Kidney capillary endothelial cell (primary cell): ENCODE results near the gene MAGI2.

Experiments
- DNase-seq: peaks from one replicate; pipeline ENCODE4 v3.0.0-alpha.2; 2018; ENCODE audit warnings: low spot score

The MAGI2 gene

DNA sequence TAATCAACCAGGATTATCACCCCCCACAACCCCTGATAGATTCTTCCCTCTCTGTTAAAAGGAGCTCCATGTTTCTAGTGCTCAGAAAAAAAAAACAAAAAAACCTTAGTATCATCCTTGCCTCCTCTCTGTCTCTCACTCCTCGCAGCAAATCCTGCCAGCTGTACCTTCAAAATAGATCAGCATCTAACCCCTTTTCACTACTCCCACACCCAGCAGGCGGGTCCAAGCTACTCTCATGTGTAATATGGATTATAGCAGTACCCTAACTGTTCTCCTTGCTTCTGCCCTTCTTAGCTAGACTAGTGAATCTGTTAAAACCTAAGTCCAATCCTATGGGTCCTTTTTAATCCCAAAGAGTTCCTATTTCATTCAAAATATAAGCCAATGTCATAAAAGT, 667.4 kb downstream of the MAGI2 start:
- no peak for DNase-seq

DNA sequence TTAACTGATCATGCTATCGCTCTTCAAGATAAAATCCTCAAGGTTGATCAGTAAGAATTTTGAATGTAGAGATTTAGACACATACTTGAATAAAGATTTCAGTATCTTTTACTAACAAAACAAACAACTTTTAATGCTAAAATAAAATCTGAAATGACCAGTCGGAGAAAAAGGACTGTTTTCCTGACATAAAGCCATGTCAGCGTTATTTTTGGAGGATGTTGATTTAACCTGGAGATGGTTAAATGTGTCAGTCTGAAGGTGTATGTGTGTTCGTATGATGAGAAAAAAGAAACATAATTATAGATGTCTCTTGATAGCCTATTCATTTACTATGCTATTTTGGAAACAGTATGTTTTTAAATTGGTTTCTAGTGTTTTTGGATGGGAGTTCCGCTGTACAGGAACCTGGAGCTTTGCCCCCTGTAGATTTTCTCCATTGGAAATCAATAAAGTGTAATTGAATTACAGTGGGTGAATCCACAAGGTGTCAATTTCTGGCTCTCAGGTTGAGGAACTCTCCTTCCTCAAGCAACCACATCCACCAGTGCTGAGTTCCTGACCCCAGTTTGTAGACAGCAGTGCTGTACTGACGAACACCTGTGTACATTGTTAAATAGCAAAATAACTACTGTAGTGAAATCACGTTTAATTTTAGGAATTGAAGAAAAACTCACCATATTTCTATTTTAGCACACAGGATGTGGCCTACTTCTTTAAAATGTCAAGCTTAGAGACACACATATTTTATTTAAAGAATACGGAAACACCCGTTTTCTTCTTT, 670.1 kb downstream of the MAGI2 start:
- DNase-seq = no peak

DNA sequence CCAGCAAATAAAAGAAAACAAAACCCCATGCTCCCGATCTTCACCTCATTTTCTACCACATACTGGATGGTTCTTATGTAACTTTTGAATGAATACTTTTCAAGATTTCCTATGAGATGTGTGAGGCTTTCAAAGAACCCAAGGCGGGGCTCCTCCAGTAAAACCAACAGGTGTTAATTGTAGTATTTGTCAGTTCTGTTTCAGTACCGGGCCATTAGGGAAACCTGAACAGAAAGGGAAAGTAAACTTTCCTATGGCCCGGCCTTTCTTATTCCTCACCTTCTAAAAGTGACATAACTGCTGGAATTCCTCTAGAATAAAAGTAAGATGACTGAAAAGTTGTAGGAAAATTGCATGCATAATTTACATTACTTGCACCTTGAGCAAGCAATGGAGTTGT, 672.9 kb downstream of the MAGI2 start:
- no peak for DNase-seq

DNA sequence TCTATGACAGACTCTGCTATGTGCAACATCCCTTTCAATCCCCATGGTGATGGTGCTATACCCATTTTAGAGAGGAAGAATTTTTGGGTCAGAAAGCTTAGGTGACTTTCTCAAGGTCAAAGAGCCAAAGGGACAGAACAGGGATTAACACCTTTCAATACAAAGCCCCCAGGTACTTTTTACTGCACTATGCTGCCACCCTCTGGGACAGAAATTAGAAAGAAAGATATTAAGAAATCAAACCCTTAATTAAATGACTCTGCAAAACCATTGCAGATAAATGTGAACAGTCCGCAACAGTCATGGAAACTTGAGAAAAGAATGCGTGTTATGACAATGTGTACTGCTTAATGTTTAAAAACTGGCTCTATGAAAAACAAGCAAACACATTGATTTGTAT, 673.7 kb downstream of the MAGI2 start:
- DNase-seq = no peak

DNA sequence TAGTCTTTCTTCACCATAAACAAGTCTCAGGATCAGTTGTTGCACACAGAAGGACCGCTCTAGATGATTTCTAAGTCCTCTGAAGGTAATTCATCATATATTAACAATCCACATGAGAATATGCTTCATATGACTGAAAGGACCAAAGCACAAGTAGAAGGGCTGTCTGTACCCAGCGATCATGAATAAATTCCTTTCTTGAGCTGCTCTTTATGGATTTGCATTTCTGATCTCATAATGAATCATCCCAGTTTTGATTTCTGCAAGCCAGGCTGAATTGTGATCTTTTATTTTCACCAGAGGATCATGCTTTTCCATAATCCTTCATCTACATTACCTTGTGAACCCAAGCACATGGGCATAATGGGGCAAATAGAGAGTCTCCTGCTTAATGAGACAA, 675.6 kb downstream of the MAGI2 start:
- no peak for DNase-seq

DNA sequence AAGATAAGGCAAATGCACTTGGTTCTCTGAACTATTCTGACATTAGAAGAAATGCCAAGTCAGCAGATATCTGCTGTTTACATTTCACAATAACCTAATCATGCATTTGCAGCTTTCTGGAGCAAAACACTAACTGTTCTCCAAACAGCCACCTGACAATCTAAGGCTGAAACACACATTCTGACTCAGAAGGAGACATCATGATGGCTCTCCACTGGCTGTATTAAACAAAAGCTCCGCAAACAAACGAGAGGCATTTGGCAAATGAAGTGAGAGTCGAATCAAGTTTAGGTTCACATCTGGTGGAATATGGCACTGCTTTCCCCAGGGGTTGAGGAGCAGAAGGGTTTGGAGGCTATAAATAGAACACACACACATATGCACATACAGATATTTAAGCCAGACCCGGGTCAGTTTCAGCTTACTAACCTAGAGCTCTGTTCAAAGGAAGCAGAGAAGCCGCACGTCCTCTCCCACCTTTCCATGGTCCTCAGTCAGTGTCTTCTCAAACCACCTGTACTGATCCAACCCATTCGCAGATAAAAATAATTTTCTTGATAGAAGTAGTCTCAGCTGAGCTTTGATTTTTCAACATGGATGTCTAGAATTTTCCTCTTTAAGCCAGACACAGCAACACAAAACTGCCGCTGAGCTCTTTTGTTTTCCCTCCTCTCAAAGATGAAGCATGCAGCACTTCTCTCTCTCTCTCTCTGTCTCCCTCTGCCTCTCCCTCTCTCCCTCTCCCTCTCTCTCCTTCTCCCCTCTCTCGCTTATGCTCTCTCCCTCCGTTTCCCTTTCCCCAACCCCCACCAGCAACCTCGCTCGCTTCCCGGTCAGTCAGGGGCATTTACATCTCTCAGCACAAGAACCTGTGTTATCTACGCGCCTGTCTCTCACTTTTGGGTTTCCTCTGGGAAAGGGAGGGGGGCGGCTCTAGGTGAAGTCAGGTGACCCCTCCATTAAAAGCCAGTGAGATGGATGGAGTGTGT, 682.8 kb downstream of the MAGI2 start:
- no peak for DNase-seq

DNA sequence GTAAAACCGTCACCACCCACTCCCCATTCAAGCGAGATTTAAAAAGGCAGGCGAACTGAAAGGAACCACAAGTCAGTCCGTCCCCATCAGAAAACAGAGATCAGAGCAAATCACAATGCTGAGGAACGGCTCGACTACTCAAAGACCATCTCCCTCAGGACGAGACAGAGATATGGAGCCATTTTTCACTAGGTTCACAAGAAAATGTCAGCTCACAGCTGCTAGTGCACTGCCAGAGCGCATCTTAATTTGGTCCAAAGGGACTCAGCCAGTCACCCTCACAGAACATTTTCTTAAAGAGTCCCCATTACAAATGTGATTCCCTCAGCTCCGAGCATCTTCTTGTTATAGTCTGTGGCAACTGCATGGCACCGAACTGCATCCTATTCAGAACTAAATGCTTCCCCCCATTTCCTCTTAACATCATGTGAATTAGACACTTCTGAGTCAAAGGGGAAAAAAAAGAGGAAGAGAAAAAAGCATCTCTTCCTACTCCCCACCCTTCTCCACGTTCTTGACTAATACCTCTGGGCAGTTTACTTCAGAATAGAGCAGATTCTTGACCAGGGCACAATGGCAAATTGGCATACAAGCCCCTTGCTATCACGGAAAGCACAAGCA, 683.9 kb downstream of the MAGI2 start:
- no peak for DNase-seq

DNA sequence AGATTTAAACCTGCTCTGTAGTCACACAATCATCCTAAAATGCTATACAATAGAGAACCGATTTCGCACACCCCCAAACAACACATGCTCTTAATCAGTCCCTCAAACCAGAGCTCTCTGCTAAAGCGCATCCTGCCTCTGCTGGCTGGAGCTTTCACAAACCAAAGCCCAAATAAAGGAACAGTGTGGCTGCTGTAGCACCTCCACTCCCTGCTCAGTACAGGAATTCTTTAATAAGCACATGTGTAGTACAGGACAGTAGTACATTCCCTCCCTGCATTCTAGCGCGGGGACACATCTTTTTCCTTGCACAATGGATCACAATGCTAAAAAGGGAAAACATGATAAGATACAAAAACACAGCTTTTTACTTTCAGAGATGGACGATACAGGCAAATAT, 684.6 kb downstream of the MAGI2 start:
- DNase-seq = no peak

DNA sequence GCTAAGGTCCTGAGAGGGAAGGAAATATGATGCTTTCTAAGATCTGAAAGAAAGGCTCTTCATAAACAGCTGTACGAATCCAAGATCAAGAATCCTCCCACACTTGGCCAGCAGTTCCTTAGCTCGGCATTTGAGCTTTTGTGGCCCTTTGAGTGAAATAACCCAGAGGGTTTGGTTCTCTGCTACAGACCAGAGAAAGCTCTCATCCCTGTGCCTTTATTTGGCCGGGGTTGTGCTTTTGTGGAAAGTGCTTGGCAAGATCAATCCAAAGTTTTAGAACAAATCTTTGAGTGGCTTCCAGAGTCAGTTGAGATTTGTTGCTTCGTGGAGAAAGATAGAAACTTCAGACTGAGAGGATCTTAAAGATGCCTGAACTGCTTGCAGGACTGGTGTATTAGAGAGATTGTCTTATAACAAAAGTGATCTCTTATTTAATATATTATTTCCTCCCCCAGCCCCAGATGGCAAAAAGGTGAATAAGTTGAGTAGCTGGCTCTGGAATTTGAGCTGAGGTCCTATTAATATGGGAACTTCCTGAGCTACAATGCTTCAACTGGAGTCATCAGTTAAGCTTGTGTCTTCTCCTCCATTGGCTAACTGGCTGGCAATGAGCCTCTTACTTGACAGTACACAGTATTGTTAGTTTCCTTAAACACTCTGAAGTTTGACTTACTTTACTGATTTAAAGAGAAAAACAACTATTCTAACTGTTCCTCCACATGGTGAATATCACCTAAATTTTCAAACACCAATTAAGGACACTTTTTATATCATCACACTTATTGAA, 687.3 kb downstream of the MAGI2 start:
- DNase-seq = no peak

DNA sequence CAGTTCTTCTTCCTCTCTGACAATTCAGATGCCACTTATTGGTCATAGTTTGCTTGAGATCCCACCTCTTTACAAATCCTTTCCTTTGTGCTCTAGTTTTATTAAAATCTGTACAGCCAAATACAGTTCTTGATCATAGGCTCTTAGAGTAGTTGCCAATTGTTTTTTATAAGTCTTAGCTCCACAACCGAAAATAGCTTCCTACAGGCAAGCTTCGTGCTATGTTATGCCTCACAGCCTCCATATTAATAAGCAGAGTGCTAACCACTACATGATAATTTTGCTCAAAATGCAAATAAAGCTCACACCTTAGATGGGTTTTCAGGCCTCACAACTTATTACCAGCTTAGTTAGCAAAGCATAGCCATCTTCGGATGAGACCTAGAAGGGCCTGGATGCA, 688.9 kb downstream of the MAGI2 start:
- DNase-seq = no peak

DNA sequence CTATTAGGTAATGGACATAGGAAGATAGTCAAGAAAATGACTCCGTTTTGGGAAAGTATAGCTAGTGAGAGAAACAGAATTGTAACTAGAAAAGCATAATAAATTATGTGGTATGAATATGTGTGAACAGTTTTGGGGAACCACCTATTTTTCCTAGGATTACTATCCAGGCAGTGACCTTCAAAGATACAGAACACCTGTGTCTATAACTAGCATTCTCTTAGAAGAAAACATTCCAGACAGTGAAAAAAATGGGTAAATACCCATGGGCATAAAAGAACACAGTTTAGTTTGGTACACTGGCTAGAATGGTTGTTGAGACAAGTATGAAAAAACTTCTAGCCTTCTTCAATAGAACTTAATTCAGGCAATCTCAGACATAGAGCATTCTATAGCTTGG, 690.8 kb downstream of the MAGI2 start:
- DNase-seq = no peak

DNA sequence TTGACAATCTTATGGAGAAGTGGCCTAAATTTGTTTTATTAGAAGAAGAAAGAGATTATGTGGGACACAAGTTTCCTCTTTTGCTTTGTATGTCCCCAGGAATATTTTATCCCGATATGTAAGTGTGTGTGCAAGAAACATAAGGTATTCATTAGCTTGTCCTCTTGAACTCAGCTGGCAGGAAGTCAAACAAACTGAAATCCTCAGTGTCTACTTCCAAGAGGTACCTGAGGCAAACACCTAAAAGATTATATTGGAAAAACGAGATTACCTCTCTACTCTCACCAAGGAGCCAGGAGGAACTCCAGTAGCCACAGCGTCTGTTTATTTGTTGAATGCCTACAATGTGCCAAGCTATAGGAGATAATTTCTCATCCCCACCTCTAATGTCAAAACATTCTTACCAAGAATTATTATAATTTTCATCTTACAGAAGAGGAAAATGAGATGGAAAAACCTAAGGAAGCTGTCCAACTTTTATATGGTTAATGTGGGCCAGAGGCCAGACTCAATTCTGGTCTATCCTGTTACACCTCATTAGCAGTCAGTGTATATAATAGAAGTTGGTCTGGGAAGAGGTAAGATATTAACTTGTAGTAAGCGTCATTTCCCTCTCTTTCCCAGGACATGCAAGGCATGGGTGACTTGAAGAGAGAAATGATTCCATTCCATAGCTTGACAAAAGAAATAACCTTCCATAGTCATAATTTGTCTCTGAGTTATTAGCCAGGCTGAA, 692.7 kb downstream of the MAGI2 start:
- no peak for DNase-seq

DNA sequence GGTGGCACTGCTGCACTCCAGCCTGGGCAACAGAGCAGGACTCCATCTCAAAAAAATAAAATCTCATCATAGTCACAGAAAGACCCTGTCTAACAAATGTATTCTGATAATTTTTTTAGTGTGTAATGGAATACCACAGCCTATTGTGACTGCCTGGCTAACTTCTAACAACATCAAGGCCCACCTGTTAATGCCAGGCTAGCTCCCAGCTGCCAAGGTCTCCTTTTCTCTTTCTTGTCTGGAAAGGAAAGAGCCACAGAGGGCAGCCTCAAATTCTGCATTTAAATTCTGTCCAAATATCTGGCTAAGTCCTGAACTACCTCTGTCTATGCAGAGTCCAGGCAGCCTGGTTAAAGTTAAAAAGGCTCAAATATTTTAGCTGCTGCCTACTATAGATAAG, 700.9 kb downstream of the MAGI2 start:
- no peak for DNase-seq

DNA sequence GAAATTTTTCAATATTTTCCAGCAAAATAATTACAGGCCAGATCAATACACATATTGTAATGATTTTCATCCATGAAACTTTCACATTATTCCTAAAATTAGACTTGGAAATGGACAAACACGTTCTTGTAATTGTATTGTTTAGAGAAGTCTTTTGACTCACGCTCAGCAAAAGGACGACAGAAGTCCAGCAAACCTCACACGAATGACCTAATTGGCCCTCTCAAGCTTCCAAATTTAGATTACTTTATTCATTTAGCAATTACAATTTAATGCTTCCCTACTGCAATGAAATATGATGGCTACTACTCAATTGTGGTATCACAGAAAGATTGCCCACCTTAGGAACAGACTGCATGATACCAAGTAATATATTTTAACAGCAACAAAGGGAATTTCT, 702.2 kb downstream of the MAGI2 start:
- DNase-seq = no peak

DNA sequence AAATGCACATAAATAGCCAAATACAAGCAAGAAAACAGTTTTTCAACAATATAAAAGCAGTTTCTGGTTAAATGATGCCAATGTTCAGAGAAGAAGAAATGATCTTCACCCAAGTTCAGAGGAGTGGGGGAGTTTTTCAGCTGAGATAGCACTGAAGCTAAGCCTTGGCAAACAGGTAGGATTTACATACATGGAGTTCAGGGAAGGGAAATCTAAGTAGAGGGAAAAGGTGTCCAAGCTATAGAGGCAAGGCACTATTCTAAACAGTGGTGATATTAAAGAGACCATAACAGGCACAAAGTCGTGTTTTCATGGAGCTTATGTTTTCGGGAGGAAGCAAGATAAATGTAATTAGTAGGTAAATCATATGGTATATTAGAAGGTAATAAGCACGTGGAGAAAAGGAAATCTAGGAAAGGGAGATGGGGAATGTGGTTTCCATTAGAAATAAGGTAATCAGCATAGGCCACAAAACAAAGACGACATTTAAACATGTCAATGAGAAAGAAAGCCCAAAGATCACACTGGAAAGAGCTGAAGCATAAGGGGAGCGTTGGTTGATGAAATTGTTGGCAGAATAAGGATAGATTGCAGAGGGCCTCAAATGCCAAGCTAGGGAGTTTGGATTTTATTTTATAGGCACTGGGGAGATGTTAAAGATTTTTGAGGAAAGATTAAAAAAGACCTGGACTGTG, 704.3 kb downstream of the MAGI2 start:
- no peak for DNase-seq

DNA sequence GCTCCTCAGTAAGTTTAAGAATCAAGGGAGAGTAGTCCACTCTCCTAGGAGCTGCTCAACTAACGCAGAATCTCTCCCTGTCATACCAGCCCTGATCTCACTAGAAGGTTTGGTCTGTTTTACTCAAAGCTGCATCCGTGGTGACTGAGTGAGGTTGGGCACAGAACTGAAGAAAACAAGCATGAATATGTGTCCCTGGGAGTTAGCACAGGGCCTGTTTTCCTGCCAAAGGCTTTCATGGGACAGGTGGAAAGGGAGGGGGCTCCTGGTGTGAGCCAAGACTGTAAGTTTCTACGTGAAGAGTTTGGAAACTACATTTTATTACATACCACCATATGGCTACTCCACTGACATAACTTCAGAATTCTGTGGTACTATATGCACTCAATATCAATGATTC, 705.9 kb downstream of the MAGI2 start:
- no peak for DNase-seq

DNA sequence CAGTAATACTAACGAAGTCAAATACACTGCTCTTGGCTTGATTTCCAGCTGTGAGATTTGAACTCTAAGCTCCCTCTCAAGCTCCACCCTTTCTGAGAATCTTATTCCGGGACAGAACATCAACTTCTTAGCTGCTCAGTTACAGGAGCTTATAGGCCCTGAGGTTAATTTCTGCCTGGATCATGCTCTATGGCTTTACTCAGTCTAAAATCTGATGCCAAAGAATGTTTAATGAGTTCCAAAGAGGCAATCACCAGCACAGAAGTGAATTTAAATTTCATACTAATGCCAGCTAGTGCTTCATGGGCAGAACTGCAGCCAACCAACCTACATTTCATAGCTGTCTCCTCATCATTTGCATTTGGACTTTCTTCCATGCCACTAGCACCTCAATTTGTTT, 707.2 kb downstream of the MAGI2 start:
- DNase-seq = no peak

DNA sequence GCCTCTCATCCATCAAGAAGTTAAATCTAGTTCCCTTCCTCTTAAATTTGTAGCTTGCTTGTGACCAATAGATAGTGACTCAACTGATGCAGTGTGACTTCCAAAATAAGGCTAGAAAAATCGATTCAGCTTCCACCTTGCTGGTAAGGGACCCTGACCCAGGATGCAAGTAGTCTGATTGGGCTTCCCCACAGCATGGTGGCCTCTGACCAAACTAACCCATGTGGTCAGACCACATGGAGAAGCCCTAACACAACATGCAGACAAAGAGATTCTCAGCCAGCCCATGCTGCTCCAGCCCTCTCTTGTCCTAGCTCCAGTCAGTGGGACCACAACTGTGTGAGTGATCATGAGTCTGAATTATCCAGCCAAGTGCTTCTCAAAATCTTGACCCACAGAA, 710.8 kb downstream of the MAGI2 start:
- no peak for DNase-seq

DNA sequence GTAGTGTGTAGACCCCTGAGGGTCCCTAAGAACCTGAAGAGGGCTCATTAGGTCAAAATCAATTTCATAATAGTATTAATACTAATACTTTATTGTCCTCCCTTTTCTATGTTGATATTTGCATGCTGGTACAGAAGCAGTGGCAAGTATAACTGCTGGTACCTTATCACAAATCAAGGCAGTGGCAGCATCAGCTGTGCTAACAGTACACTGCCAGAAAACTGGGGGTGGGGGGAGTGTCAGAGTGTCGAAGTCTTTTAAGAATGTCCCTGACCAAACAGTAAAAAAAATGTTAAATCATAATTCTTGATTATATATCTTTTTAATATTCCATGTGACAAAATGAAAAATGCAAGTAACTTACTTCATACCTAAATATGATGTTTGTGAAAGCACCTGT, 716.9 kb downstream of the MAGI2 start:
- no peak for DNase-seq

DNA sequence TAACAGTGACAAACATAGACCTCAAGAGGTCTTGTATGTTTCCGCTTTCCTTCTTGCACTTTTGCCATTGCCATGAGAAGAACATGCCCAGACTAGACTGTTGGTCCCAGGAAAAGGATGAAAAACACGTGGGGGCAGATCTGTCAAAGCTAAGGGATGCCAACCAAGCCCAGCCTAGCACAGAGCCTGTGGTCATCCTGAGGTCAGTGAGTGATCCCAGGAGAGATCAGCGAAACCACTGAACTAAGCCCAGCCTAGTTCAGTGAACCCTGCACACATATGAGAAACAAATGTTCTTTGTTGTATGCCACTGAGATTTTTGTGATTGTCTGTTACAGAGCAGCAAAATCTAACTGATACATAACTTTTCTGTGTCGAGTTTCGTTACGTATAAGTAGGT, 718.8 kb downstream of the MAGI2 start:
- DNase-seq = no peak

DNA sequence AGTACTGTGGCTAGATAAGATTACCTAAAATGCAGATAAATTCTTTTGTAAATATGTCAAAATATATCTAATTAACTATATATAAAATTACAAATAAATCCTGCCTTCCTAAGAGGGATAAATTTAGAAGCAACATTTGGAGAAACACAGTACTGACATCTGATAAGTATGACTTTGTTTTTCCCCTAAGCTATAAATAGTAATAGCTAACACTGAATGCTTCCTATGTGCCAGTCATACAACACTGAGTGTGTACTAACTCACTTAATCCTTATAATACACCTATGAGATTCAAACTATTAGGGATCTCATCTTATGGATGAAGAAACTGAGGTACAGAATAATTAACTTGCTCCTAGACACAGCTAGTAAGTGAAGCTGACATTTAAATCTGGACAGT, 733.4 kb downstream of the MAGI2 start:
- no peak for DNase-seq
